Liver (tissue), 9 donors: ENCODE measurements around the gene MUSK. TPM values are rescaled to one million over a fixed set of nuclear protein-coding genes. Genes with fewer than 3 reads are reported as not detected.

Experiments used
- DNase-seq: peaks from one replicate; pipeline ENCODE4 v3.0.0-alpha.2; 2017; ENCODE audit warnings: low spot score
- H3K27ac ChIP-seq, 2 donors: one replicate each; pipeline ENCODE4 v1.7.0; 2013; ENCODE audit warnings: inconsistent platforms in 2 of 2, low read length in 2 of 2, control low read depth in 1 of 2, low read depth in 1 of 2, mild to moderate bottlenecking in 1 of 2
- H3K27me3 ChIP-seq, 4 donors: one replicate each; pipeline versions ENCODE4 v1.6.1 to v1.7.0; 2013; ENCODE audit warnings: low read length in 3 of 4, inconsistent platforms in 1 of 4, mild to moderate bottlenecking in 1 of 4, moderate library complexity in 1 of 4; ENCODE audit not compliant: control insufficient read depth in 4 of 4, insufficient read depth in 4 of 4
- H3K36me3 ChIP-seq, 4 donors: one replicate each; pipeline versions ENCODE4 v1.6.1 to v1.7.0; 2013; ENCODE audit warnings: low read length in 3 of 4, mild to moderate bottlenecking in 3 of 4, low read depth in 1 of 4, moderate library complexity in 1 of 4; ENCODE audit not compliant: control insufficient read depth in 4 of 4, insufficient read depth in 3 of 4
- H3K4me1 ChIP-seq, 4 donors: one replicate each; pipeline versions ENCODE4 v1.6.1 to v1.7.0; 2013; ENCODE audit warnings: low read length in 3 of 4, mild to moderate bottlenecking in 3 of 4, moderate library complexity in 1 of 4; ENCODE audit not compliant: control insufficient read depth in 4 of 4, insufficient read depth in 4 of 4
- H3K4me3 ChIP-seq, 3 donors: one replicate each; pipeline versions ENCODE4 v1.6.1 to v1.7.0; 2013; ENCODE audit warnings: low read length in 3 of 3, control low read depth in 1 of 3, low read depth in 1 of 3, mild to moderate bottlenecking in 1 of 3
- H3K9ac ChIP-seq, 2 donors: one replicate each; pipeline ENCODE4 v1.7.0; 2013; ENCODE audit warnings: low read length in 2 of 2, mild to moderate bottlenecking in 2 of 2, moderate library complexity in 2 of 2, control low read depth in 1 of 2, low read depth in 1 of 2
- H3K9me3 ChIP-seq, 4 donors: one replicate each; pipeline versions ENCODE4 v1.6.1 to v1.7.0; 2013; ENCODE audit warnings: low read length in 3 of 4; ENCODE audit not compliant: control insufficient read depth in 4 of 4
- EGR1 ChIP-seq, 2 donors: IDR thresholded peaks; 2 replicates each; pipeline ENCODE4 v1.6.1; 2016 to 2018; ENCODE audit warnings: antibody characterized with exemption in 2 of 2, low read depth in 2 of 2
- FOXA1 ChIP-seq: IDR thresholded peaks from 2 replicates; pipeline ENCODE4 v1.6.1; 2016; ENCODE audit warnings: antibody characterized with exemption
- FOXA2 ChIP-seq: IDR thresholded peaks from 2 replicates; pipeline ENCODE4 v1.6.1; 2016; ENCODE audit warnings: antibody characterized with exemption
- HNF4G ChIP-seq: IDR thresholded peaks from 2 replicates; pipeline ENCODE4 v1.6.1; 2016; ENCODE audit warnings: antibody characterized with exemption
- JUND ChIP-seq, 2 donors: IDR thresholded peaks; 2 replicates each; pipeline ENCODE4 v1.6.1; 2016; ENCODE audit warnings: antibody characterized with exemption in 2 of 2
- NR2F2 ChIP-seq: IDR thresholded peaks from 2 replicates; pipeline ENCODE4 v1.6.1; 2016; ENCODE audit warnings: antibody characterized with exemption
- RXRA ChIP-seq, 2 donors: IDR thresholded peaks; 2 replicates each; pipeline ENCODE4 v1.6.1; 2017 to 2018; ENCODE audit warnings: antibody characterized with exemption in 2 of 2, mild to moderate bottlenecking in 1 of 2
- TAF1 ChIP-seq: conservative IDR thresholded peaks from 2 replicates; pipeline ENCODE4 v1.6.1; 2016; ENCODE audit warnings: antibody characterized with exemption, mild to moderate bottlenecking
- YY1 ChIP-seq: IDR thresholded peaks from 2 replicates; pipeline ENCODE4 v1.6.1; 2016; ENCODE audit warnings: antibody characterized with exemption, mild to moderate bottlenecking
- WGBS: extraction: QIAGEN DNeasy Blood & Tissue Kit; methylation state at CpG from one replicate; pipeline ENCODE4 v1.1.7; 2013; 5-methylcytosine and 5-hydroxymethylcytosine counted together
- polyA plus RNA-seq, 2 donors: library from polyadenylated mRNA; stranded (reverse) in 1 of 2; unstranded in 1 of 2; fragments of 200-250 nt in 1 of 2; fragments of >200 nt in 1 of 2; fragmentation: Nextera tagmentation in 1 of 2; extraction: Ambion mirVana in 1 of 2; gene quantifications; one replicate each; pipeline versions ENCODE4 v1.2.1 to v1.2.3, GENCODE V29; 2013 to 2015
- total RNA-seq, 2 donors: library from RNA; depleted of rRNA; stranded (reverse); fragments of >200 nt; gene quantifications; one replicate each; pipeline ENCODE4 v1.2.3, GENCODE V29; 2014
- TF ChIP-seq, protein P1 (sequence below): IDR thresholded peaks from 2 replicates; pipeline ENCODE4 v1.6.1; 2016; ENCODE audit warnings: antibody characterized with exemption
- TF ChIP-seq, protein P2 (sequence below): IDR thresholded peaks from 2 replicates; pipeline ENCODE4 v1.6.1; 2016; ENCODE audit warnings: antibody characterized with exemption
- TF ChIP-seq, protein P3 (sequence below): fragments of 150-350 bp; IDR thresholded peaks from 2 replicates; pipeline ENCODE4 v1.5.1; 2017; ENCODE audit warnings: improper control_type of control experiment, low read depth, low read length; ENCODE audit not compliant: missing input control
- TF ChIP-seq, protein P4 (sequence below): IDR thresholded peaks from 2 replicates; pipeline ENCODE4 v1.6.1; 2016; ENCODE audit warnings: antibody characterized with exemption, mild to moderate bottlenecking
- donor health status: healthy.
- donor health status: healthy.
- donor health status: healthy.
- donor health status: healthy.
- donor health status: healthy.

MUSK gene
- total and polyA plus RNA-seq, 4 donors = 0.05 to 0.17 (median 0.10) TPM; not detected in 1

DNA sequence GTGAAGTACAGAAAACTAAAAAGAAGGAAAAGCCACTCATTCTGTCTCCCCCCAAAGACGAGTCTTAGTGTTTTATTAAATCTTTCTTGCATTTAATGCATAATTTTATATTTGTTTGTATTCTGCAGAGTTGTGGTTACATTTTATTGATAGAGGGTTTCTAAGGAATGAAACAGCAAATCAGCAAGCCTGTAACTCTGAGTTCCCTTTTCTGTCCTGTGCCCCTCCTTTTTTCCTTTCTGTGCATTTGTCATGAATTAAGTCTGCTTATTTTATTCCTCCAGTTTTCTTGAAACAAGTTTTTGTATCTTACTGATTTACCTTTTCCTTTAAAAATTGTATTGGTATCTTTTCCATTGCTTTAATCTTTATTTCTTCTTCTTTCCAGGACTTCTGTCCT is 132.8 kb downstream of the MUSK start:
- H3K4me1 ChIP-seq = no peaks in the 10 kb centered on the region
- TF ChIP-seq, protein P1, sequence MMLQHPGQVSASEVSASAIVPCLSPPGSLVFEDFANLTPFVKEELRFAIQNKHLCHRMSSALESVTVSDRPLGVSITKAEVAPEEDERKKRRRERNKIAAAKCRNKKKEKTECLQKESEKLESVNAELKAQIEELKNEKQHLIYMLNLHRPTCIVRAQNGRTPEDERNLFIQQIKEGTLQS = no peak
- TF ChIP-seq, protein P2, sequence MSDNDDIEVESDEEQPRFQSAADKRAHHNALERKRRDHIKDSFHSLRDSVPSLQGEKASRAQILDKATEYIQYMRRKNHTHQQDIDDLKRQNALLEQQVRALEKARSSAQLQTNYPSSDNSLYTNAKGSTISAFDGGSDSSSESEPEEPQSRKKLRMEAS = no peak
- TF ChIP-seq RXRA (IDR thresholded peaks at IDR 0.05) = no peak
- TF ChIP-seq, protein P3, sequence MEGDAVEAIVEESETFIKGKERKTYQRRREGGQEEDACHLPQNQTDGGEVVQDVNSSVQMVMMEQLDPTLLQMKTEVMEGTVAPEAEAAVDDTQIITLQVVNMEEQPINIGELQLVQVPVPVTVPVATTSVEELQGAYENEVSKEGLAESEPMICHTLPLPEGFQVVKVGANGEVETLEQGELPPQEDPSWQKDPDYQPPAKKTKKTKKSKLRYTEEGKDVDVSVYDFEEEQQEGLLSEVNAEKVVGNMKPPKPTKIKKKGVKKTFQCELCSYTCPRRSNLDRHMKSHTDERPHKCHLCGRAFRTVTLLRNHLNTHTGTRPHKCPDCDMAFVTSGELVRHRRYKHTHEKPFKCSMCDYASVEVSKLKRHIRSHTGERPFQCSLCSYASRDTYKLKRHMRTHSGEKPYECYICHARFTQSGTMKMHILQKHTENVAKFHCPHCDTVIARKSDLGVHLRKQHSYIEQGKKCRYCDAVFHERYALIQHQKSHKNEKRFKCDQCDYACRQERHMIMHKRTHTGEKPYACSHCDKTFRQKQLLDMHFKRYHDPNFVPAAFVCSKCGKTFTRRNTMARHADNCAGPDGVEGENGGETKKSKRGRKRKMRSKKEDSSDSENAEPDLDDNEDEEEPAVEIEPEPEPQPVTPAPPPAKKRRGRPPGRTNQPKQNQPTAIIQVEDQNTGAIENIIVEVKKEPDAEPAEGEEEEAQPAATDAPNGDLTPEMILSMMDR = no peak
- H3K4me3 ChIP-seq = no peak overlapping the region
- peaks cover 0 to 2% (median 0%) of the 10 kb centered on the region in 4 donors for H3K9me3 ChIP-seq
- no peaks in the 10 kb centered on the region for H3K27me3 ChIP-seq
- no peak overlapping the region for H3K27ac ChIP-seq
- H3K9ac ChIP-seq = no peak overlapping the region
- H3K36me3 ChIP-seq = no peaks in the 10 kb centered on the region
- no peak for DNase-seq
- WGBS = 62% methylated on average over 1 of the region's 1 CpG

DNA sequence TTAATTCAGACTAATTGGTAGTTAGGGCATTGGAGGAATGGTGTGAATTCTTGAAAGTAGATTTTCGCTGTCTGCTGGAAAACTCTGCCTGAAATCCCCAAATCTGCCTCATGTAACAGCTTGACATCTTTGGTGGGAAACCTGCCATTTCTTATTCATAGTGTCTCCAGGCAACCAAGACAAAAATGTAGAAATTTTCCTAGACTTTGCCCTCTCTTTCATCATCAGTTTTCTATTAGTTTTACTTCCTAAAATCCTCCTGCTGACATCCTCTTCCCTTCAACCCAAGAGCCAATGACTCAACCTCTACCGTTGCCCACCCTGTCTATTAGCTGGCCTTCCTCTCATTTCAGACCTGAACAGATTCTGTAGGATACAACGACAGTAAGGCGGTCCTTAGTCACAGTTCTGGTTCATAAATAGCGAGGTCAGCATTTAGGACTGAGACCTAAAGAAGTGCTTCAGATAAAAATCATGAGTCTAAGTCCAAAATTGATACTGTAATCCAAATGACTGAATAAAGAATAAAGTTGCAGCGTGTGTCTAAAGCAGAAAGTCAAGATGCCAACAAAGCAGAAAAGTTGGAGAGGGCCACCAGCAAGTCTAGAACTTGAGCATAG is 133.9 kb downstream of the MUSK start:
- H3K4me3 ChIP-seq = no peak overlapping the region
- no peak overlapping the region for H3K9ac ChIP-seq
- H3K9me3 ChIP-seq = peaks cover 0 to 2% (median 0%) of the 10 kb centered on the region in 4 donors
- no peaks in the 10 kb centered on the region for H3K27me3 ChIP-seq
- no peaks in the 10 kb centered on the region for H3K4me1 ChIP-seq
- H3K36me3 ChIP-seq = no peaks in the 10 kb centered on the region
- TF ChIP-seq FOXA2 (no peak), FOXA1 (no peak), HNF4G (no peak), EGR1 (IDR thresholded peaks at IDR 0.05; ENCODE audit: low read depth in 2 of 2) (no peak), NR2F2 (no peak), TAF1 (no peak), RXRA (IDR thresholded peaks at IDR 0.05) (no peak), JUND (IDR thresholded peaks at IDR 0.05) (no peak), YY1 (no peak)
- TF ChIP-seq, protein P4, sequence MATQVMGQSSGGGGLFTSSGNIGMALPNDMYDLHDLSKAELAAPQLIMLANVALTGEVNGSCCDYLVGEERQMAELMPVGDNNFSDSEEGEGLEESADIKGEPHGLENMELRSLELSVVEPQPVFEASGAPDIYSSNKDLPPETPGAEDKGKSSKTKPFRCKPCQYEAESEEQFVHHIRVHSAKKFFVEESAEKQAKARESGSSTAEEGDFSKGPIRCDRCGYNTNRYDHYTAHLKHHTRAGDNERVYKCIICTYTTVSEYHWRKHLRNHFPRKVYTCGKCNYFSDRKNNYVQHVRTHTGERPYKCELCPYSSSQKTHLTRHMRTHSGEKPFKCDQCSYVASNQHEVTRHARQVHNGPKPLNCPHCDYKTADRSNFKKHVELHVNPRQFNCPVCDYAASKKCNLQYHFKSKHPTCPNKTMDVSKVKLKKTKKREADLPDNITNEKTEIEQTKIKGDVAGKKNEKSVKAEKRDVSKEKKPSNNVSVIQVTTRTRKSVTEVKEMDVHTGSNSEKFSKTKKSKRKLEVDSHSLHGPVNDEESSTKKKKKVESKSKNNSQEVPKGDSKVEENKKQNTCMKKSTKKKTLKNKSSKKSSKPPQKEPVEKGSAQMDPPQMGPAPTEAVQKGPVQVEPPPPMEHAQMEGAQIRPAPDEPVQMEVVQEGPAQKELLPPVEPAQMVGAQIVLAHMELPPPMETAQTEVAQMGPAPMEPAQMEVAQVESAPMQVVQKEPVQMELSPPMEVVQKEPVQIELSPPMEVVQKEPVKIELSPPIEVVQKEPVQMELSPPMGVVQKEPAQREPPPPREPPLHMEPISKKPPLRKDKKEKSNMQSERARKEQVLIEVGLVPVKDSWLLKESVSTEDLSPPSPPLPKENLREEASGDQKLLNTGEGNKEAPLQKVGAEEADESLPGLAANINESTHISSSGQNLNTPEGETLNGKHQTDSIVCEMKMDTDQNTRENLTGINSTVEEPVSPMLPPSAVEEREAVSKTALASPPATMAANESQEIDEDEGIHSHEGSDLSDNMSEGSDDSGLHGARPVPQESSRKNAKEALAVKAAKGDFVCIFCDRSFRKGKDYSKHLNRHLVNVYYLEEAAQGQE = no peak
- TF ChIP-seq, protein P1 = no peak
- TF ChIP-seq, protein P3 = no peak
- H3K27ac ChIP-seq = no peak overlapping the region
- no peak for DNase-seq
- 77% methylated on average over 6 of the region's 6 CpGs for WGBS
